ENCODE data around the gene ST8SIA5.

The ST8SIA5 gene

DNA sequence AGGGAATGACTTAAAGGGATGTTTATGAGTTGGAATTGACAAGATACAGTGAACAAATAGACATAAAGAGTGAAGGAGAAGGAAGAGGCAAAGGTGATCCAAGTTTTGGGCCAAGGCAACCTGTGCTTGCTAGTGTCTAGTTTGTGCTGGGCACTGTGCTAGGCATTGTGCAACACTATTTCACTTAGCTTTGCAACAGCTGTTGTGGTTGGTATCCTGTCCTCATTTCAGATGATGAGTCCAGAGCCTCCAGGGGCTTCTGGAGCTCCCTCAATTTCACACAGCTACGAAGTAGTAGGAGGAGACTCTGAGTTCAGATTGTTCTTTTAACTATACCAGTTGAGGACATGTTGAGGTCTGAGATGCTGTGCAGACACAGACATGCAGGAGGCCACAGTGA, 81.7 kb downstream of the ST8SIA5 start:
- no peak for DNase-seq (ENCODE audit: low read depth in 2 of 3, low spot score in 2 of 3)

DNA sequence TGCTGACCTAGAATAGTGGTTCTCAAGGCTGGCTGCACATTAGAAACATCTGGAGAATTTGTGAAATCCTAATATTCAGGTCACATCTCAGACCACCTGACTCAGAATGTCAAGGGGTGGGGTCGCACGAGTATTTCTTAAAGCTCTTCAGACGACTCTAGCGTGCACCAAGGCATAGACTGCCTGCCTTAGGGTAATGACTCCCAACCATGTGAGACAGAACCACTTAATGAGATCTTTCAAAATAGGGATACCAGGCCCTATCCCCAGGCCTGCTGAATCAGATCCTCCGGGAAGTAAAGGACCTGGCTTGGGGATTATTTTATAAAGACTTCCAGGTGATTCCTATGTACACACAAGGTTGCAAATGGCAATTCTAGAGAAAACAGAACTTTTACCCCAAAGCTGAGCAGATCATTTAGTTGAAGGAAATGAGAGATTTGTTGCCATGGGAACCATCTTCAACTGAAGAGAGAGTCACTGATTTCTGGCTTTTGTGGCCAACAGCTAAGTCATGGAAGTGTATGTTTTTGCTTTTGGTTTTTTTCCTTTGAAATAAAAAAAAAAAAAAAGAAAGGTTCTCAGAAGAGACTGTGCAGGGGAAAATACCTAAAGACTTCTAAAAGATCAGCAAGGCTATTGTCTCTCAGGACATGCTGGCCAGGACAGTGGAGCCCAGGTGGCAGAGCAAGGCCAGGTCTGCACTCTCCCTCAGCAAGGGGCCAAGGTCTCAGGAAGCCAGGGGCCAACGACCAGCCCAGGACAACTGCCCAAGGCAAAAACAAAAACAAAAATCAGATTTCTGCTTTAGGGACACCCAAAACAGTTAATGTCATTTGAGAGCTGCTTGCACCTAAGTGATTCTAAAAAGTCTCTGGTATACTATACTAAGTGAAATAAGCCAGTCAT, 84.5 kb downstream of the ST8SIA5 start:
- no peak for DNase-seq (ENCODE audit: low read depth in 2 of 3, low spot score in 2 of 3)

DNA sequence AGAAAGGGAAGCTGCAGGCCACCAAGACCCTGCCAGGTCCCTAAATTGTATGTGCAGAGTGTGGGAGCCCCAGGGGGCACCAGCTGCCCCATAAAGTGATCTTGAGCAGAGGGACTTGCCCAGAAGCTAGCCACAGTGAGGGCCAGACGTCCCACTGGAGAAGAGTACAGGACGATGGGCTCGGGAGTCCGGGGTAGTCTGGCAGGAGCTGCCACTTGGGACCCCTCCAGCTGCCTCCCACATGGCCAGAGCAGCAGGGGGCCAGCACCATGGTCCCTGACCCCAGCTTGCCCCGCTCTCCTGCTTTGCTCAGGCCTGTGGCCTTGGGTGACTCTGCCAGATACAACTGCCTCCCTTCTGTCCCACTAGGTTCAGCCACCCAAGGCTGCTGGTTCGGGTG, 88.2 kb downstream of the ST8SIA5 start:
- DNase-seq (ENCODE audit: low read depth in 2 of 3, low spot score in 2 of 3), result no peak

DNA sequence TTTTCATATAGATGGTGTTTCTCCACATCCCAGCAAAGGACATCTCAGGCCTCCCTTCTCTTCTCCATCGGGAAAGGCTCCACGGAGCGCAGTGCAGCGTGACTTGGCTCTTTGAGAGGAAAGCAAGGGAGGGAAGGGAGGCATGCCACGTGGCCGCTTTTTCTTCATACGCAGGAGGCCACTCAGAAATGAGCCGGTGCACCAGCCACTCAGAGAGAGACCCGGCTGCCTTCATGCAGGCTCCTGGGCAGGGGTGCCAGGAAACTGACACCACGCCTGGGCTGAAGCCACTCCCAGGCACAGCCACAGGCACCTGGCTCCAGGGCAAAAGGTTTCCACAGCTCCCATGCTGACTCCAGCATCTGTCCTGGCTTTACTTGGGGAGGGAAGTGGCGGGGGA, 88.7 kb downstream of the ST8SIA5 start:
- no peak for DNase-seq (ENCODE audit: low read depth in 2 of 3, low spot score in 2 of 3)

DNA sequence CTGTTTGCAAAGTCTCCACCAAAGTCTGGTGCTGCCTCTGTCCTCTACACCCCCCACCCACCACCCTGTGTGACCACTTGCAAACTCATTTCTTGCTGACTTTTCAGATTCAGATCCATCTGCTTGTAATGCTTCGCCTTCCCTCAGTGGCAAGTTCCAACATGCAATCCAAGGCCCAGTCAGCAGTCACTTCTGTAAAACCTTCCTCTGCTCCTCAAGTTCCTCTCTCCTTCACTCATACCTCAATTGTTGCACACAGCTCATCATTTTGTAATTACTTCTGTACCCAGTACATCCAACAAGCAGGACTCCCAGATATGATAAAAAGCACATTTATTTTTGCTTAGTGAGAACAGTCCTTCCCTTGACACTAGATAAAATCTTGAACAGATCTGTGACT, 93.3 kb downstream of the ST8SIA5 start:
- no peak for DNase-seq (ENCODE audit: low read depth in 2 of 3, low spot score in 2 of 3)

DNA sequence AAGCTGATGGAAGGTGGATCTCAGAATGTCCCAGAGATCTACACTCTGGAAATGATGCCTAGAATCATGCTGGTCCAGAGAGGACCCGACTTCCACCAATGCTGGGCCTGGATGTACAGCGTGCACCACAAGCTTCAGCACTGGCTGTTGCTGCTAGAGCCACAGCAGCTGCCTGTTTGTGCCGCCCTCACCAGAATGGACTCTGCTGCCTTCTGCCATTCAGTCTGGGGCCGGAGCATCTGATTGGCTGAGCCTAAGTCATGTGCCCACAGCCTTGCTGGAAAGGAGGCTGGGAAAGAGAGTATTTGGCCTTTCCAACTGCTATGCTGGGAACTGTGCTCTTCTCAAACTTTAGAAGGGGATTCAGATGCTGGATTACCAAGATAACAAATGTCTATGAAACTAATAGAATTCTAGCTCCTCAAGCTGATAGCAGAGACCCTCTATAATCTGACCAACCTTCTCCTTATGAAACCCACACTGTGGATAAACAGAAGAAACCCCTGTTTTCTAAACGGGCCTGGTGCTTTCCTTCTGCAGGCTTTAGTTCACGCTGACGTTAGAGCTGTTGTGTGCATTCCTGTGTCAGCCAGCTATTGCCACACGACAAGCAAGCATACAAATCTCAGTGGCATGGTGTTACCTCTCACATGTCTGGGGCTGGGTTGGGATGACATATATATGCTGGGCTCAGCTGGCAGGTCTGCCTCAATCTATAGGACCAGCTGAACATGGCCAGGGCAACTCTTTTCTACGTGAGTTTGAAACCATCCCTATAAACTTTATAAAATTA, 95.7 kb downstream of the ST8SIA5 start:
- DNase-seq (ENCODE audit: low read depth in 2 of 3, low spot score in 2 of 3), result no peak

DNA sequence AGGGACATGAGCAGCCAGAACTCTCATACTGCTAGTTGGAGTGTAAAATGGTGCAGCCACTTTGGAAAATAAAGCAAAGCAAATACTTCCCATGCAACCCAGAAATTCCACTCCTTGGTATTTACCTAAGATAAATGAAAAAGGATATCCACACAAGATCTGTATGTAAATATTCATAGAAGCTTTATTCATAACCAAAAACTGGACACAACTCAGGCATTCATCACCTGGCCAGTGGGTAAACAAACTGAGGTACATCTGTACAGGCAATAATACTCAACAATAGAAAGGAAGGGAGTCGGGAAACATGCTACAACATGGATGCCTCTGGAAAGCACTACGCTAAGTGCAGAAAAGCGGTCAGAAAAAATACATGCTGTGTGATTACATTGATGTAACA, 97.4 kb downstream of the ST8SIA5 start:
- DNase-seq (ENCODE audit: low read depth in 2 of 3, low spot score in 2 of 3), result no peak

DNA sequence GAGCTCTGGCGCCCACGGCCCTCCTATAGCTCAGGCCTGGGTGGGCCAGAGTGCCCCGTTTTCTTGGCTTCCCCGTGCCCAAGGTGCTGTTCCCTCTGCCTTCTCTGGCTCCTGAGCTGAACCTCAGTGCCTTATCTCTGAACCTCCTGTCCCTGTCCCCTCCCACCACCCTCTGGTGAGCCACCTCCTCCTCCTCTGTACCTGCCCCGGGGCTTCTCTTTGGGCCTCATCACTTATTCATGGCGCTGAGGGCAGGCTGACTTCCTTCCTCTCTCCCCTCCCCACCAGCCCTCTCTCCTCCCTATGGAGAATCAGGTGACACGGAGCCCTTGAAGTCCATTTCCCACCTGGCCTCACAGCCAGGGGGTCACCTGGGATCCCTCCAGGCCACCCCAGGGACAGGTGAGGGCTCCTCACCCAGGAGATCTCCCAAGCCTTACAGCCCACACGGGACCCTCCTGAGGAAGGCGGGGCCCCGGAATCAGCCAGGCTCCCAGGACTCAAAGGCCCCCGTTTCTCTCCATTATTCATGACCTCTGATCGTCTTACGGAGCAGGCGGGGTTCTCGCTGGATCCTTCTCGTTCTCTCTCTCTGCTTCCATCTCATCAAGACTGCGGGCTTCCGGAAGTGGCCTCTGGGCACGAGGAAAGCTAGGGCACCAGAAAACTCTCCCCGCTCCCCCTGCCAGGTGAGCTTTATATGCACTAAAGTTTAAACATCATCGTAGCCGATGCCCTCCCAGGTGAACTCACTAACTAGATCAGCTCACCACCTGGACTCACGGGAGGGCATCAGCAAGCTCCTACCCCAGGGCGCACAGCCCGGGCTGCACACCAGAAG, 99.5 kb downstream of the ST8SIA5 start, which contains the start of gene LOXHD1:
Gene LOXHD1, minus strand, starts transcription at position 106 of the 841 bp plus-strand sequence. CDS start 187 bp downstream, outside the sequence.
- no peak for DNase-seq (ENCODE audit: low read depth in 2 of 3, low spot score in 2 of 3)

DNA sequence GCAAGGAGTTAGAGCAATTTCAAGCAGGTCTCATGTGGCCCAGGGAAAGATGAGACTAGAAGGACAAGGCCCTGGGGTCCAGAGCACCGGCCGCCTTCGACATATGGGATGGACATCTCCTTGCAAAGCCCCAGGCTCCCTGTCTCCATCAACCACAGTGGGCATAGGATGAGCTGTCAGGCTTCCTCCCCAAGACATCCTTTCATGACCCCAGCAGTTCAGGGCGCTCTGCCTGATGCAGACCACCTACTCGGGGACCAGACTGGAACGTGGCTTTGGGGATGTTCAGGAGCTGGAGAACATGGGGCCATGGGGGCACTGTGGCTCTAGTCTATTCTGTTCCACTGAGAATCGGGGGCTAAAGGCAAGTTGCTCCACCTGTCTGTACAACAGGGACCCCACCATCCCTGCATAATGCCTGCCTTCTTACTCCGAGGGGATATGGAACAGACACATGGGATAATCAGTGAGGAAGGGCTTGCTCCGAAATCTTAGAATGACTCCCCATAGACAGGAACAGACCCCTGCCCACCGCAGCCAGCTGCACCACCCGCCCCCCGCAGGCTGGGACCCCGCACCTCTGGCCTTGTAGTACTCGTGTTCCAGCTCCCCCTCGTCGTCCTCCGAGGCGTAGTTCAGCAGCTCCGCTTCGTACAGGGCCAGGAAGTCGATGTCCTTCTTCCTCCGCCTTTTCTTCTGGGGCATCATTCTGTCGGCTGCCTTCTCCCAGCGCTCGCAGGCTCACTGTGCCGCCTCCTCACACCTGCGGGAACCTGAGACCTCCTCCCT, 100.3 kb downstream of the ST8SIA5 start:
- no peak for DNase-seq (ENCODE audit: low read depth in 2 of 3, low spot score in 2 of 3)

DNA sequence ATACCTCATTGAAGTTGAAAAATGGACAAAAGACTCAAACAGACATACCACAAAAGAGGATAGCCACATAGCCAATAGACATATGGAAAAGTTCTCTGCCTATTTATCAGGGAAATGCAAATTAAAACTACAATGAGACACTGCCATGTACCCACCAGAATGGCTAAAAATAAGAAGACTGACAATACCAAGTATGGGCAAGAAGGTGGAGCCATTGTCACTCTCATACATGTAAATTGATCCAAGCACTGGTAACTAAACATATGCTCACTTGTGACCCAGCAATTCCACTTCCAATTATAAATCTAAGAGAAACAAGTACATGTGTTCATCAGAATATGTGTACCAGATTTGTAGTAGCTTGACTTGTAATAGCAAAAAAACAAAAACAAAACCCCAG, 104.5 kb downstream of the ST8SIA5 start:
- no peak for DNase-seq (ENCODE audit: low read depth in 2 of 3, low spot score in 2 of 3)

DNA sequence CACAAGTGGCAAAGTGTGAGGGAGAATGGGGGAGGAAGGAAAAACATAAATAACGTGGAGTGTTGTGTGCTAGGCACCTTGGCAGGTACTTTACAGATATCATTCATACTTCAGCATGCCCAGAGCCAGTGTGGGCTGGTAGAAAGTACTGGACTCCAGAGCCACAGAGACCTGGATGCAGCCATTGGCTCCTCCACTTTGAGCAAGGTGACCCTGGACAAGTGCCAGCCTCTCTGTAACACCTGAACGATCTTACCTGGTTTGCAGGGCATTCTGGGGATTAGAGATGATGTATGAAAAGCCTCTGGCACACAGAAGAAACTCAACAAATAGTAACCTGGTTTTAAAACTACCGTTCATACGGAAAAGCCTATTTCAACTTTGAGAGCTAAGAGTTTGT, 106.2 kb downstream of the ST8SIA5 start:
- DNase-seq (ENCODE audit: low read depth in 2 of 3, low spot score in 2 of 3), result no peak

DNA sequence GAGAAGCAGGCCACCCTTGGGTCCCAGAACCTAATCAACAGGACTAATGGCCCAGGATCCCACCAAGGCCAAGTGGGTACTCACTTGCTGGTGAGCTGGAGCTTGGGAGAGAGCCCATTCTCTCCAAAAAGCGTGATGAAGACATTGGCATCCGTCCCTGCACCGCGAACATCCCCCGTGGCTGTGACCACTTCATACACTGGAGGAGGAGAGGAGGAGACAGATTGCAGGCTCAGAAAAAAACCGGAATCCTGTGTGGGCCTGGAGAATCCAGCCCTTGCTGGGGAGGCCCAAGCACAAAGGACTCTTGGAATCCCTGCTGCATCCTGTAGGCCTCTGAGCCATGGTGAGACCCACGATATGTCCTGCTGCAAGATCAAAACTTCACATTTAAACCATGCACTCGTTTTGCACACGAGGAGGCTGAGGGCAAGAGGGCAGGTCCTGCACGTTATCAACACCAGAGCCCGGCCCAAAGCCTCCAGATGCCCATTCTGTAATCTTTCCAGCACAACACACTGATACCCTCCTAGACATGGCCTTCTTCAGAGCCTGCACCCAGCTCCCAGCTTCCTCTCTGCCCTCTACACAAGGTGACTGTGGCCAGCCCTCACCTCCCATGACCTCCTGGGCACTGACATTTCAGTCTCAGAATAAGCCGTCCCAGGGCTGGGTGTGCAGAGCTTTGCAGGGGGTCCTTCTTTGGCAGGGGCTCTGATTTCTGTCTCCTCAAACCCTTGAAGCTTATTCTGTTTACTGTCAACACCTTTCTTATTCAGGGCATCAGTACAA, 107.6 kb downstream of the ST8SIA5 start:
- DNase-seq (ENCODE audit: low read depth in 2 of 3, low spot score in 2 of 3), result no peak

DNA sequence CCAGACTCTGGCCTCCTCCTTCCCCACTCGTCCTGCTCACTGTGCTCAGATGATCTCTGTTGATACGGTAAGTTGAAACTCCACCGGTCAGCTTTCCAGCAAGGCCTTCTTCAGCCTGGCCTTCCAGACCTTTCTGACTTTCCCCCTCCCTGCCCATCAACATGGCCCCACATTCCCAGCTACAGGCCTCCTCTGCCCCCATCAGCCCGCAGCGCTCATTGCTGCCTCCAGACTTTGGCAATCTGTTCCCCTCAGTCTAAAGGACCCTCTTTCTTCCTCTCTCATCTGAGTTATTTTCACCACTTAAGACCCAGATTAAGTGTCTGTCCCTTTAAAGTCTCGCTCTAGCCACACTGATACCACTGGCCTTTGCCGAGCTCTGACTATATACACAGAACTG, 110.4 kb downstream of the ST8SIA5 start:
- no peak for DNase-seq (ENCODE audit: low read depth in 2 of 3, low spot score in 2 of 3)

DNA sequence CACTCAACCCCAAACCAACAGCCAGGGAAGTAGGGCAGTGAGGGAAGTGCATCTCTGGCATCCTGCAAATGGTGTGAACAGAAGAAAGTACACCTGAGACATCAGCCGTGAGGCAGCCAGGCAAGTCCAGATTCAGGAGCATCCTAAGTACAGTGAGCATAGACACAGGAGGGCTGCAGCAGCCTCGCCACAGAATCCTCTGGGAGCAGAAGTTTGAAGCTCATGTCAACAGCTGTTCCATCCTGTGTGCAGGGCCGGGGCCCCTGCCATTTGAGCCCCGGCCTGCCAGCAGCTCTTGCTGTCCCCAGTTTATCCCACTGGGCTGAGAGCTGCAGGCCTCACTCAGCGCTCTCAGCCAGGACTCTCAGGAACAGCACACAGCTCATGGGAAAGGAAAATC, 114.3 kb downstream of the ST8SIA5 start:
- no peak for DNase-seq (ENCODE audit: low read depth in 2 of 3, low spot score in 2 of 3)

DNA sequence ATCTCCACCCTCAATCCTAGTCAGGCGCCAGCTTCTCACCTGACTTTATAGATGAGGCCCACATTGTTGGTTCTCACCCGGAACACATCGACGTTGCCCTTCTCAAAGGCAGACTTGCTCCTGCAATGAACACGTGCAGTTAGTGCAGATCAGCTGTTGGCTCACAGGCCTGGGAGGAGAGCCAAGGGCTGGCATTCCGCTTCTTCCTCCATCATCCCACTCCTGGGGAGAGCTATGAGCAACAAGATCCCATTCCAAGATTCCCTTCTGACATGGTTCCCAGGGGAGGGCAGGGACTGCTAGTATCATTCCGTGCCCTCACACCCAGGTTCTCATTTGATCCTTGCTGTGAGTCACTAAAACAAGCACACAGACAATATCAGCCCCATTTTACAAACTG, 114.9 kb downstream of the ST8SIA5 start:
- no peak for DNase-seq (ENCODE audit: low read depth in 2 of 3, low spot score in 2 of 3)

DNA sequence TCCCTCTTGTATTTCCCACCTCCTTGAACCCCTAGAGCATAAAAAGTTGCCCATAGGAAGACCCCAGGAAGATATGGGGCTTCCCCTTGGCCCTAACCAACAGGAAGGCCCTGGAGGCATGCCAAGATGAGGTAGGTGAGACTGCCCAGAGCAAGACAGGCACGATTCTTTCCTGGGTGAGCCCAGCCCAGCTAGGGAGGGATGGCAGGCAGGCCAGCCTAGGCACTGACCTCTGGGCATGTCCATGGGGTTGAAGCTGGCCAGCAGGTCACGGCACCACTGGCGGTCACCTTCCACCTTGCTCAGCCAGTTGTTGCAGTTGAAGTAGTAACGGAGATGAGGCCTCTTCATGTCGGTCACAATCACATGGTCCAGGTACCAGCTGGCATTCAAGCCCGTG, 117.5 kb downstream of the ST8SIA5 start:
- DNase-seq (ENCODE audit: low read depth in 2 of 3, low spot score in 2 of 3), result no peak

DNA sequence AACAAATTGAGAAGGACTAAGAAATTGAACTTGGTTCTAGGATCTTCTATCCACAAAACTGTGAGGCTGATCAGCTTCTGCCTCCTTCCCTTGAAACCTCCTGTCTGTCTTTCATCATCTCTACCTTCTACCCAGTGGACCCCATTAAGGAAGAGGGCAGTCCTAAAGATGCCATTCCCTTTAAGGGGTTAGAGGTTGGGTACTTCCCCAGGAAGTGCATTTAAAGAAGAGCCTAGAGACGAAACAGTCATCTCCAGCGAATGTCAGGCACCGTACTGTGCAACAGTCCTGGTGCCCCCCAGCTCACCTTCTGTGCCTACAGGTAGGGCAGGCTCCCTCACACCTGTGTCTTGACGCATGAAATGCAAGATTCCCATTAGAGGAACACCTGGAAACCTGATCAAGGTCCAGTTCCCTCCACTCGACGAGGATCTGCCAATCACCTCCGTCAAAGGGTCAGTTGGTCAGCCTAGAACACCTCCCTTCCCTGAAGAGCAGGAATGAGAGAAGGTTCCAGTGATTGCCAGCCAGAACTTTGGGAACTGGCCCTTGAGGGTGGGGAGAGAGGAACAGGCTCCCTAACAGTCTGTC, 120.7 kb downstream of the ST8SIA5 start:
- no peak for DNase-seq (ENCODE audit: low read depth in 2 of 3, low spot score in 2 of 3)

DNA sequence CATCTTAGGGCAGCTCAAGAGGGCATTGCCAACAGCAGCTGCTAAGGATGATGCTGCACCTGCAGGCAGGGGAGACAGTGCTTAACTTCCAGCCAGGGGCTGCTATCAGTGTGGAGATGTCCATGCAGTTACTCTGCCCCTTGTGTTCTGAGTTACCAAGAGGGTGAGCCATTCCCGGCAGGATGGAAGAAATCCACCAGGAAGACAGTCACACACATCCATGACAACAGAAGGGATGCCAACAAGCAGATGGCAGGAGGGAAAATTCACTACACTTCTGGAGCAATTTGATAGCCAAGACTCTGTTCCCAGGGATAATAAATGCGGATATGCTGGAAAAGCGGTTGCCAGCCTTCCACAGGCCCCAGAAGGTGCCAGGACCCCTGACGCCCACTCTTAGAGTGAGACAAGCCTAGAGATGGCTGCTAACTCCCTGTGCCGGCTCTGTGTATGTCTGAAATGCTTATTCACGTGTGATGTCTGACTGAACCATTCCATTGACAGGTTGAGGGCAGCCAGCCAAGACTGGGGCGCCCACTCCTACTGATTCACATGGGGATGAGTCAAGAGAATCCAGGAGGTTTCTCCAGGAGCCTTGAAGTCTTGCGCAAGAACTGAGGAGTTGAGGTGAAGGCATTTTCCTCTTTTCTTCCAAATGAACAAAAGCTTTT, 124.3 kb downstream of the ST8SIA5 start:
- no peak for DNase-seq (ENCODE audit: low read depth in 2 of 3, low spot score in 2 of 3)

DNA sequence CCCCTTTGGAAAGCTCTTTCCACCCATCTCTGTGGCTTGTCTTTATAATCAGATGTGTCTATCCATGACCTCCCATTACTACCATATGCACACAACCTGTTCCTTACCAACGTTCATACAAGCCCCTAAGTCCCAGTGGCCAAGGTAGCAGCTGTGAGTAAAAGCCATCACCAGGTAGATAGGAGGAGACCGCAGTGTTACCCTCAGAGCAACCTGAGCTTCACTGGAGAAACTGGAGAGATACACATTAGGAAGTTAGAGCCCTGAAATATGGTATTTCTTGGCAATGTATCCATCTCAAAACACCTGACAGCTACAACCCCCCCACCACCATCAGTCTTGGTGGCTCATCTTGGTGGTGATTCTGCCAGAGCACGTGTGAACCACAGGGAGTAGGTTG, 125.9 kb downstream of the ST8SIA5 start:
- no peak for DNase-seq (ENCODE audit: low read depth in 2 of 3, low spot score in 2 of 3)
